C4-2B (cell line): ENCODE results near the gene COX6B2.

Source experiments
- H3K27ac ChIP-seq: fragments of 450-650 bp; 2 replicates; pipeline ENCODE4 v1.5.1; 2017
- CTCF ChIP-seq: fragments of 450-650 bp; conservative IDR thresholded peaks from 2 replicates; pipeline ENCODE4 v1.5.1; 2017; ENCODE audit warnings: mild to moderate bottlenecking
- ZFX ChIP-seq: fragments of 450-650 bp; IDR thresholded peaks from 2 replicates; pipeline ENCODE4 v1.6.1; 2017

The COX6B2 gene

GRCh38 chr19:55379174-55379573, 24.7 kb upstream of the COX6B2 start:
- no peak for TF ChIP-seq CTCF
- no peak overlapping the region for H3K27ac ChIP-seq

- no peak overlapping the region for H3K27ac ChIP-seq
- TF ChIP-seq ZFX (no peak), CTCF (no peak)
Observed at GRCh38 chr19:55377356-55378131, 23.0 kb upstream of the COX6B2 start.

GRCh38 chr19:55376241-55376933, 21.9 kb upstream of the COX6B2 start, which contains the start of gene TMEM190:
Gene TMEM190, plus strand, starts transcription at chr19:55376826. Its CDS starts 28 bp downstream, at chr19:55376854.
- H3K27ac ChIP-seq, result no peak within 1 kb of the TSS
- TF ChIP-seq CTCF (no peak), ZFX (no peak)

- H3K27ac ChIP-seq, result no peak overlapping the region
- no peak for TF ChIP-seq CTCF
- TF ChIP-seq ZFX, result no peak
Observed at GRCh38 chr19:55373993-55374757, 19.7 kb upstream of the COX6B2 start.

- no peak for TF ChIP-seq CTCF
- TF ChIP-seq ZFX, result no peak
- H3K27ac ChIP-seq, result no peak overlapping the region
Observed at GRCh38 chr19:55373306-55373992, 18.9 kb upstream of the COX6B2 start.

- H3K27ac ChIP-seq, result no peak overlapping the region
- TF ChIP-seq CTCF, result no peak
- TF ChIP-seq ZFX, result no peak
Observed at GRCh38 chr19:55372316-55373081, 18.0 kb upstream of the COX6B2 start.
